SU-DHL-6 (cell line): ENCODE measurements around the gene SIPA1.

ENCODE experiments used
- H2AFZ ChIP-seq: fragments of 200-600 bp; sonication (generic); 2 replicates; pipeline ENCODE4 v1.6.1; 2014; ENCODE audit warnings: low read depth, mild to moderate bottlenecking, moderate library complexity, mixed read lengths, antibody characterized with exemption, low read length; ENCODE audit not compliant: severe bottlenecking
- H3F3A ChIP-seq: fragments of 200-600 bp; shearing (Covaris generic); 2 replicates; pipeline ENCODE4 v1.6.0; 2016; ENCODE audit warnings: antibody characterized with exemption, mild to moderate bottlenecking; ENCODE audit not compliant: insufficient read depth
- H3K27ac ChIP-seq: fragments of 200-600 bp; sonication (generic); 2 replicates; pipeline ENCODE4 v1.5.1; 2016; ENCODE audit warnings: low read depth, mild to moderate bottlenecking, low read length, moderate library complexity, mixed read lengths
- H3K27me3 ChIP-seq: fragments of 200-600 bp; sonication (generic), shearing (Covaris generic); 2 replicates; pipeline ENCODE4 v1.6.0; 2014; ENCODE audit warnings: mild to moderate bottlenecking, low read length
- H3K36me3 ChIP-seq: fragments of 200-600 bp; sonication (generic); 2 replicates; pipeline ENCODE4 v1.6.1; 2014; ENCODE audit warnings: mild to moderate bottlenecking, low read length, mixed read lengths
- H3K4me2 ChIP-seq: fragments of 300-600, 200-600 bp; shearing (Covaris generic), sonication (generic); 2 replicates; pipeline ENCODE4 v1.6.0; 2014; ENCODE audit warnings: low read length, low read depth, mild to moderate bottlenecking; ENCODE audit not compliant: poor library complexity, severe bottlenecking
- H3K4me3 ChIP-seq: fragments of 200-600 bp; sonication (generic); 2 replicates; pipeline ENCODE4 v1.5.1; 2014; ENCODE audit warnings: antibody characterized with exemption, low read length, mild to moderate bottlenecking, mixed read lengths; ENCODE audit not compliant: insufficient read depth, poor library complexity, severe bottlenecking
- H3K79me2 ChIP-seq: fragments of 200-600 bp; sonication (generic); 2 replicates; pipeline ENCODE4 v1.6.1; 2014; ENCODE audit warnings: mild to moderate bottlenecking, low read length, moderate library complexity; ENCODE audit not compliant: insufficient read depth
- H3K9ac ChIP-seq: fragments of 200-600 bp; sonication (generic); 2 replicates; pipeline ENCODE4 v1.7.0; 2014; ENCODE audit warnings: mild to moderate bottlenecking, low read length
- H3K9me2 ChIP-seq: fragments of 200-600 bp; sonication (generic); replicated peaks from 2 replicates; pipeline ENCODE4 v1.6.1; 2014; ENCODE audit warnings: low read length; ENCODE audit not compliant: insufficient read depth
- H3K9me3 ChIP-seq: fragments of 200-600 bp; sonication (generic); 2 replicates; pipeline ENCODE4 v1.6.1; 2014; ENCODE audit warnings: low read length, mixed read lengths; ENCODE audit not compliant: insufficient read depth
- H4K20me1 ChIP-seq: fragments of 200-600 bp; sonication (generic); 2 replicates; pipeline ENCODE4 v1.6.1; 2014; ENCODE audit warnings: low read depth, mild to moderate bottlenecking, antibody characterized with exemption, low read length, moderate library complexity, mixed read lengths
- CTCF ChIP-seq: fragments of 200-600 bp; sonication (generic); IDR thresholded peaks from one replicate; pipeline ENCODE4 v1.5.1; 2017; ENCODE audit warnings: antibody characterized with exemption, mild to moderate bottlenecking, low read length, moderate library complexity; ENCODE audit not compliant: insufficient read depth, poor library complexity, severe bottlenecking
- EZH2phosphoT487 ChIP-seq: fragments of 200-600 bp; sonication (generic), shearing (Covaris generic); conservative IDR thresholded peaks from 2 replicates; pipeline ENCODE4 v1.6.1; 2018; ENCODE audit warnings: mild to moderate bottlenecking, antibody characterized with exemption, low read length, moderate library complexity, mixed read lengths

The SIPA1 gene

GRCh38 chr11:65617990-65618751, 19.7 kb upstream of the SIPA1 start:
- Histone ChIP-seq H3K36me3 (no peaks in the 10 kb centered on the region), H3K27me3 (no peaks in the 10 kb centered on the region), H4K20me1 (no peaks in the 10 kb centered on the region; the same call in 1 of the 2 replicates), H3K4me2 (no peak overlapping the region), H3K79me2 (peaks cover 35% of the 10 kb centered on the region), H2AFZ (no peak overlapping the region), H3F3A (no peaks in the 10 kb centered on the region), H3K9me2 (no peaks in the 10 kb centered on the region), H3K9me3 (no peaks in the 10 kb centered on the region), H3K9ac (no peak overlapping the region), H3K27ac (no peak overlapping the region), H3K4me3 (no peak overlapping the region)
- TF ChIP-seq EZH2phosphoT487 (no peak), CTCF (no peak)

- no peaks in the 10 kb centered on the region for H3F3A ChIP-seq
- no peak overlapping the region for H3K27ac ChIP-seq
- H4K20me1 ChIP-seq = no peaks in the 10 kb centered on the region; the same call in 1 of the 2 replicates
- no peaks in the 10 kb centered on the region for H3K27me3 ChIP-seq
- no peaks in the 10 kb centered on the region for H3K36me3 ChIP-seq
- H2AFZ ChIP-seq = no peak overlapping the region
- no peak overlapping the region for H3K4me3 ChIP-seq
- H3K4me2 ChIP-seq = no peak overlapping the region
- peaks cover 35% of the 10 kb centered on the region for H3K79me2 ChIP-seq
- H3K9ac ChIP-seq = no peak overlapping the region
- no peak for TF ChIP-seq CTCF
- TF ChIP-seq EZH2phosphoT487 = no peak
- no peaks in the 10 kb centered on the region for H3K9me2 ChIP-seq
- no peaks in the 10 kb centered on the region for H3K9me3 ChIP-seq
Measured at GRCh38 chr11:65618763-65619162, 19.1 kb upstream of the SIPA1 start.

- H3K4me3 ChIP-seq = no peak overlapping the region
- no peaks in the 10 kb centered on the region for H3K9me3 ChIP-seq
- H3K27ac ChIP-seq = no peak overlapping the region
- H3K4me2 ChIP-seq = no peak overlapping the region
- no peak overlapping the region for H3K9ac ChIP-seq
- peaks cover 35% of the 10 kb centered on the region for H3K79me2 ChIP-seq
- no peaks in the 10 kb centered on the region; the same call in 1 of the 2 replicates for H4K20me1 ChIP-seq
- no peaks in the 10 kb centered on the region for H3F3A ChIP-seq
- TF ChIP-seq EZH2phosphoT487 = no peak
- TF ChIP-seq CTCF = no peak
- no peaks in the 10 kb centered on the region for H3K9me2 ChIP-seq
- H3K36me3 ChIP-seq = no peaks in the 10 kb centered on the region
- no peaks in the 10 kb centered on the region for H3K27me3 ChIP-seq
- H2AFZ ChIP-seq = no peak overlapping the region
Measured at GRCh38 chr11:65619281-65619928, 18.5 kb upstream of the SIPA1 start.
